ENCODE measurements around the gene MERTK.

DNA sequence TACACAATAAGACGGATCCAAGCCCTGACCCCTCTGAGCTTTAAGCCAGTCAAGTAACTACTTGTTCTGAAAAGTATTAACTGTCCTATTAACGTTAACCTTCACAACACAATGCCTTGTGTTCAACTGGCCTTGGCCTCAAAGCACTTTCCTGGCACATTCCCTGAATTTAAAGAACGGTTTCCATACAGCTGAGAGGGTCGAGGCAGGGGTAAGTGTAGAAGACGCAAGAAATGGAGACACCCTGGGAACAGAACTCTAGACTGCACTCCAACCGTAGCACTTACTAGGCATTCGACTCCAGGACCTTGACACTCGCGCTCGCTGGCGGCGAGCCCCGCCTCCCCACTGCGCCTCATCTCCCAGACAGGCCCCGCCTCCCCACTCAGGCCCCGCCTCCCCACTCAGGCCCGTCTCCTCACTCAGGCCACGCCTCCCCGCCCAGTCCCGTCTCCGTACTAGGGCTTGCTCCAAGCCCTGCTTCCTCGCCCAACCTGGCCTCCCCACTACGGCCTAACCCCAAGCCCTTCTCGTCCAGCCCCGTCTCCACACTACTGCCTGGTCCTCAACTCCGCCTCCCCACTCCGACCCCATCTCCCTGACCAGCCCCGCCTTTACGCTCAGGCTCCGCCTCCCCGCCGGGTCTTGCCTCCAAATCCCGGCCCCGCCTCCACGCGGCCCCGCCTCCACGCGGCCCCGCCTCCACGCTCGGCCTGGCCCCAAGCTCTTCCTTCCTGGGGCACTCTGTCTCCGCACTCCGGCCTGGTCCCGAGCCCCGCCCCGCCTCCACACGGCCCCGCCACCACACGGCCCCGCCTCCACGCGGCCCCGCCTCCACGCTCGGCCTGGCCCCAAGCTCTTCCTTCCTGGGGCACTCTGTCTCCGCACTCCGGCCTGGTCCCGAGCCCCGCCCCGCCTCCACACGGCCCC, 155.8 kb downstream of the MERTK start:
- TF ChIP-seq, protein P1, sequence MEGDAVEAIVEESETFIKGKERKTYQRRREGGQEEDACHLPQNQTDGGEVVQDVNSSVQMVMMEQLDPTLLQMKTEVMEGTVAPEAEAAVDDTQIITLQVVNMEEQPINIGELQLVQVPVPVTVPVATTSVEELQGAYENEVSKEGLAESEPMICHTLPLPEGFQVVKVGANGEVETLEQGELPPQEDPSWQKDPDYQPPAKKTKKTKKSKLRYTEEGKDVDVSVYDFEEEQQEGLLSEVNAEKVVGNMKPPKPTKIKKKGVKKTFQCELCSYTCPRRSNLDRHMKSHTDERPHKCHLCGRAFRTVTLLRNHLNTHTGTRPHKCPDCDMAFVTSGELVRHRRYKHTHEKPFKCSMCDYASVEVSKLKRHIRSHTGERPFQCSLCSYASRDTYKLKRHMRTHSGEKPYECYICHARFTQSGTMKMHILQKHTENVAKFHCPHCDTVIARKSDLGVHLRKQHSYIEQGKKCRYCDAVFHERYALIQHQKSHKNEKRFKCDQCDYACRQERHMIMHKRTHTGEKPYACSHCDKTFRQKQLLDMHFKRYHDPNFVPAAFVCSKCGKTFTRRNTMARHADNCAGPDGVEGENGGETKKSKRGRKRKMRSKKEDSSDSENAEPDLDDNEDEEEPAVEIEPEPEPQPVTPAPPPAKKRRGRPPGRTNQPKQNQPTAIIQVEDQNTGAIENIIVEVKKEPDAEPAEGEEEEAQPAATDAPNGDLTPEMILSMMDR (IDR thresholded peaks at IDR 0.05), result no peak
- TF ChIP-seq POLR2A (IDR thresholded peaks at IDR 0.05) (peak in 1 of 4 donors; percentile 36), EP300 (IDR thresholded peaks at IDR 0.05) (no peak), POLR2AphosphoS5 (IDR thresholded peaks at IDR 0.05) (peak; percentile 31 to 61)
